Osteocyte (in vitro differentiated cells): ENCODE data around the gene PPP1R13L. TPM values are rescaled to one million over a fixed set of nuclear protein-coding genes. Genes with fewer than 3 reads are reported as not detected.

ENCODE experiments used
- DNase-seq: peaks from one replicate; pipeline ENCODE4 v3.0.0; 2021; ENCODE audit warnings: mixed read lengths; ENCODE audit not compliant: unreplicated experiment; ENCODE audit errors: extremely low spot score
- H3K27ac Mint-ChIP-seq: one replicate; pipeline ENCODE4 v1.8.0; 2021; ENCODE audit warnings: mild to moderate bottlenecking, mixed read lengths; ENCODE audit not compliant: unreplicated experiment
- H3K27me3 Mint-ChIP-seq: one replicate; pipeline ENCODE4 v1.8.0; 2021; ENCODE audit warnings: mixed read lengths; ENCODE audit not compliant: unreplicated experiment
- H3K36me3 Mint-ChIP-seq: one replicate; pipeline ENCODE4 v1.8.0; 2021; ENCODE audit warnings: mixed read lengths; ENCODE audit not compliant: unreplicated experiment
- H3K4me1 Mint-ChIP-seq: one replicate; pipeline ENCODE4 v1.8.0; 2021; ENCODE audit warnings: mixed read lengths; ENCODE audit not compliant: unreplicated experiment
- H3K4me3 Mint-ChIP-seq: one replicate; pipeline ENCODE4 v1.8.0; 2021; ENCODE audit warnings: mild to moderate bottlenecking, moderate library complexity, mixed read lengths; ENCODE audit not compliant: unreplicated experiment
- H3K9me3 Mint-ChIP-seq: one replicate; pipeline ENCODE4 v1.8.0; 2021; ENCODE audit warnings: mixed read lengths; ENCODE audit not compliant: unreplicated experiment
- CTCF ChIP-seq: fragments of 200-600 bp; sonication (generic); IDR thresholded peaks from 2 replicates; pipeline ENCODE4 v1.5.0; 2021; ENCODE audit warnings: antibody characterized with exemption, mild to moderate bottlenecking, moderate library complexity
- total RNA-seq: library from RNA; stranded (reverse); gene quantifications from 2 replicates; pipeline ENCODE4 v1.2.1, GENCODE V29; 2021

PPP1R13L gene
- total RNA-seq, 1 donor from 2014 or later = 53.5 TPM

GRCh38 chr19:45444318-45445041, 39.6 kb upstream of the PPP1R13L start:
- Mint-ChIP-seq H3K27me3 (no peaks in the 10 kb centered on the region), H3K4me3 (peak overlapping the region; percentile 48), H3K36me3 (no peaks in the 10 kb centered on the region), H3K4me1 (peaks cover 34% of the 10 kb centered on the region), H3K9me3 (no peaks in the 10 kb centered on the region), H3K27ac (peak overlapping the region; percentile 100)
- TF ChIP-seq CTCF = no peak
- peak; percentile 97 for DNase-seq

DNA sequence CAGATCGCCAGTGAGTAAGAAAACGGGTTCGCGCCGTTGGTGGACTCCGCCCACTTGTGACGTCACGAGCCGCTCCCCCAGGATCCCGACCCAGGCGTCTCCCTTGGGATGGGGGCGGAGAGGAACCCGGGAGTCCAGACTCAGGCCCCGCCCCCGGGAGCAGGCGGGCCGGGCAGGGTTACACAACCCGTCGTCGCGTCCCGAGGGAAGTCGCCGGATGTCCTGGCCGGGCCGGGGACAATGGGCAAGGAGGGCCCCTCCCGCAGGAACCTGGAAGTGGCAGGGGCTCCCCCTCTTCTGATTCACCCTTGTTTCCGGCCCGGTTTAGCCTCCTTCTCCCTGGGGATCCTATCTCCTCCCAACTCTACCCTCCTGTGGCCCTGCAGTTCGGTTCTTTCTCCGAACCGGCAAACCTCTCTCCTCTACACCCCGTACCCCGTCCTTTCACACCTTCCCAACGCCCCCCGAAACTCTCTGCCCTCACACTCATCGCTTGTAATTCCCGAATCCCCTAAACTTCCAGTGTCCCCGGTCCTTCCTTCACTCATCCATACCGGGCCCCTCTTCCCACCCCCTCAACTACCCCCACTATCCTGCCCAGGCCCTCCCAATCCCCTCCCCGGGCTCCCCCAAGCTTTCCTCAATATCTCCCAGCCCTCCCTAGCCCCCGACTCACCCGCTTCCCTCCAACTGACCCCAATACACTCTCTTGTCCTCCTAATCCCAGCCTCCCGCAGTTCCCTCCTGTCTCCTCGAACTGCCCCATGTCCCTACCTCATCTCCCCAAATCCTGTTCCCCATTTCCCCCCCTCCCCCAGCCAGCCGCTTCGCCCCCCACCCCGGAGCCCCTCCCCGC, 38.8 kb upstream of the PPP1R13L start:
- H3K9me3 Mint-ChIP-seq = no peaks in the 10 kb centered on the region
- peaks cover 28% of the 10 kb centered on the region for H3K4me1 Mint-ChIP-seq
- H3K27me3 Mint-ChIP-seq = no peaks in the 10 kb centered on the region
- peak; percentile 97 for DNase-seq
- H3K4me3 Mint-ChIP-seq = peak overlapping the region; percentile 77
- H3K36me3 Mint-ChIP-seq = no peaks in the 10 kb centered on the region
- peak overlapping the region; percentile 100 for H3K27ac Mint-ChIP-seq
- TF ChIP-seq CTCF = no peak

- Mint-ChIP-seq H3K4me1 (peaks cover 28% of the 10 kb centered on the region), H3K27me3 (no peaks in the 10 kb centered on the region), H3K36me3 (no peaks in the 10 kb centered on the region), H3K27ac (peak overlapping the region; percentile 100), H3K9me3 (no peaks in the 10 kb centered on the region), H3K4me3 (peak overlapping the region; percentile 77)
- no peak for TF ChIP-seq CTCF
- DNase-seq = no peak
Observed at GRCh38 chr19:45442778-45443461, 38.1 kb upstream of the PPP1R13L start.

GRCh38 chr19:45442408-45442777, 37.5 kb upstream of the PPP1R13L start:
- no peak for DNase-seq
- Mint-ChIP-seq H3K27me3 (no peaks in the 10 kb centered on the region), H3K9me3 (no peaks in the 10 kb centered on the region), H3K36me3 (no peaks in the 10 kb centered on the region), H3K4me1 (peaks cover 28% of the 10 kb centered on the region), H3K4me3 (peak overlapping the region; percentile 24), H3K27ac (peak overlapping the region; percentile 100)
- TF ChIP-seq CTCF = no peak
